Muscle layer of duodenum (tissue), 2 donors: ENCODE measurements around the gene NDFIP2.

ENCODE experiments used
- H3K27ac ChIP-seq: one replicate; pipeline ENCODE4 v1.7.0; 2013; ENCODE audit warnings: mild to moderate bottlenecking, low read length
- H3K27me3 ChIP-seq: one replicate; pipeline ENCODE4 v1.7.0; 2013; ENCODE audit warnings: low read depth, mild to moderate bottlenecking, control low read depth, low read length
- H3K36me3 ChIP-seq, 2 donors: one replicate each; pipeline ENCODE4 v1.7.0; 2013; ENCODE audit warnings: low read length in 2 of 2, control low read depth in 1 of 2, mild to moderate bottlenecking in 1 of 2; ENCODE audit not compliant: insufficient read depth in 2 of 2, control insufficient read depth in 1 of 2
- H3K4me1 ChIP-seq, 2 donors: one replicate each; pipeline ENCODE4 v1.7.0; 2013; ENCODE audit warnings: low read length in 2 of 2, mild to moderate bottlenecking in 2 of 2, control low read depth in 1 of 2, moderate library complexity in 1 of 2; ENCODE audit not compliant: insufficient read depth in 2 of 2, control insufficient read depth in 1 of 2
- H3K4me3 ChIP-seq, 2 donors: one replicate each; pipeline ENCODE4 v1.7.0; 2013; ENCODE audit warnings: low read length in 2 of 2, low read depth in 1 of 2, mild to moderate bottlenecking in 1 of 2
- H3K9me3 ChIP-seq, 2 donors: one replicate each; pipeline ENCODE4 v1.7.0; 2013; ENCODE audit warnings: low read length in 2 of 2, control low read depth in 1 of 2, mild to moderate bottlenecking in 1 of 2; ENCODE audit not compliant: control insufficient read depth in 1 of 2
- donor health status: healthy.

Gene NDFIP2

DNA sequence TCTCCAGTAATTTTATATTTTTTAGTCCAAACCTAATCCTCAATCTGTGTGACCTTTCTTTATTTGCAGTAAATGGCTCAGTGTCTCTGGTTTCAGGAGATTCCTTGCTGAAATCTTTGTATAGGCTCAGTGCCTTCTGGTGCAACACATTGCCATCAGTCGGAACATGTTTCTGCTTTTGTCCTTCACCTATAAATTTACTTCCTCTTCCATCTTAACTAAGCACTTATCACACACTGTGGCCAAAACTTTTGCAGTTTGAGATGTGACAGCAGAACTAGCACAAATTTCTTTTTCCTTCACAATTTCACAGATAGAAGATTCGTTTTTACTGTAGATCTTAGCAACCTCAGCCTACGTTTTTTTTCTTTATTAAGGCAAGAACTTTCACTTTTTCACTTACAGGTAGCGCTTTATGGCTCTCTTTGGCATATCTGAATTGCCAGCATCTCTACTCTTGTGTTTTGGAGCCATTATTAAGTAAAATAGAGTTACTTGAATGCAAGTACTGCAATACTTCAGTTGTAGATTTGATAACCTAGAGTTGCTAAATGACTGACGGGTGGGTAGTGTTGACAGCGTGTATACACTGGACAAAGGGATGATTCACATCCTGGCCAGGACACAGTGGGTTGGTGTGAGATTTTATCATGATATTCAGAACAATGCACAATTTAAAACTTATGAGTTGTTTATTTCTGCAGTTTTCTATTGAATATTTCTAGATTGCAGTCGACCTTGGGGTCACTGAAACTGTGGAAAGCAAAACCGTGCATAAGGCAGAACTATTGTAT, 44.3 kb downstream of the NDFIP2 start:
- Histone ChIP-seq H3K4me3 (no peak overlapping the region), H3K36me3 (peaks cover 6 to 7% of the 10 kb centered on the region in 2 donors), H3K27me3 (no peaks in the 10 kb centered on the region), H3K27ac (no peak overlapping the region), H3K4me1 (peaks cover 0 to 5% of the 10 kb centered on the region in 2 donors), H3K9me3 (no peaks in the 10 kb centered on the region)

DNA sequence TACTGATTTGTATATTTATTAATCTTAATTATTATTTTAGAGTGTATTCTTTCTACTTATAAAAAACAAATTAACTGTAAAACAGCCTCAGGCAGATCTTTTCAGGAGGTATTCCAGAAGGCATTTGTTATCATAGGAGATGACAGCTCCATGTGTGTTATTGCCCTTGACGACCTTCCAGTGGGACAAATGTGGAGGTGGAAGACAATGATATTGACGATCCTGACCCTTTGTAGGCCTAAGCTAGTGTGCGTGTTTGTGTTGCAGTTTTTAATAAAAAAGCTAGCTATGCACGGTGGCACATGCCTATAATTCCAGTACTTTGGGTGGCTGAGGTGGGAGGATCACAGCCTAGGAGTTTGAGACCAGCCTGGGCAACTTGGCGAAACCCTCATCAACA, 46.7 kb downstream of the NDFIP2 start:
- H3K4me1 ChIP-seq: peaks cover 0 to 5% of the 10 kb centered on the region in 2 donors
- peaks cover 4 to 6% of the 10 kb centered on the region in 2 donors for H3K36me3 ChIP-seq
- H3K27ac ChIP-seq: no peak overlapping the region
- no peaks in the 10 kb centered on the region for H3K9me3 ChIP-seq
- H3K4me3 ChIP-seq: no peak overlapping the region
- H3K27me3 ChIP-seq: no peaks in the 10 kb centered on the region

DNA sequence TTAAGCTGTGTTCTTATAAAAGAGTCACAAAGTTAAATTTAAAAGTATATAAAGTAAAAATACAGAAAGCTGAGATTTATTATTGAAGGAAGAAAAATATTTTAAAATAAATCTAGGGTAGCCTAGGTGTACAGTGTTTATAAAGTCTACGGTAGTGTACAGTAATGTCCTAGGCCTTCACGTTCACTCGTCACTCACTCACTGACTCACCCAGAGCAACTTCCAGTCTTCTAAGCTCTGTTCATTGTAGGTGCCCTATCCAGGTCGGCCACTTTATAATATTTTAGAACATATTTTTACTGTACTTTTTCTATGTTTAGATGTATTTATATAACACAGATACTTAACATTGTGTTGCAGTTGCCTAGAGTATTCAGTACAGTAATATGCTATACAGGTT, 47.4 kb downstream of the NDFIP2 start:
- Histone ChIP-seq H3K9me3 (no peaks in the 10 kb centered on the region), H3K4me1 (peaks cover 0 to 5% of the 10 kb centered on the region in 2 donors), H3K27ac (no peak overlapping the region), H3K4me3 (no peak overlapping the region), H3K36me3 (peaks cover 0 to 6% of the 10 kb centered on the region in 2 donors), H3K27me3 (no peaks in the 10 kb centered on the region)

DNA sequence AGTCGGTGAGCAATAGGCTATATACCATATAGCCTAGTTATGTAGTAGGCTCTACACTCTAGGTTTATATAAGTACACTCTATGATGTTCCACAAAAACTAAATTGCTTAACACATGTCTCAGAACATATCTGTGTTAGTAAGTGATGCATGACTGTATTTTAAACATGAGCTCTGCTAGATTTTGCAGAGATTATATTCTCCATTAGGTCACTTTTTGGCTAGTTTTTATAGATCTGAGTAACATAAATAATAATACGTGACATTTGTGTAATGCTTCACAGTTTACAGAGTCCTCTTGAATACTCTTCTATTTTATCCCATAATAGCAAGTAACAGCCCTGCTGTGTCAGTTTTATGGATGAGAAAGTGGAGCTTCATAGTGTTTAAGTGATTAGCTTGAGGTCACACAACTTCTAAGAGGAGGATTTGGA, 47.8 kb downstream of the NDFIP2 start:
- no peak overlapping the region for H3K4me3 ChIP-seq
- H3K27me3 ChIP-seq: no peaks in the 10 kb centered on the region
- no peaks in the 10 kb centered on the region for H3K9me3 ChIP-seq
- H3K4me1 ChIP-seq: peaks cover 0 to 5% of the 10 kb centered on the region in 2 donors
- H3K36me3 ChIP-seq: peaks cover 0 to 6% of the 10 kb centered on the region in 2 donors
- H3K27ac ChIP-seq: no peak overlapping the region

DNA sequence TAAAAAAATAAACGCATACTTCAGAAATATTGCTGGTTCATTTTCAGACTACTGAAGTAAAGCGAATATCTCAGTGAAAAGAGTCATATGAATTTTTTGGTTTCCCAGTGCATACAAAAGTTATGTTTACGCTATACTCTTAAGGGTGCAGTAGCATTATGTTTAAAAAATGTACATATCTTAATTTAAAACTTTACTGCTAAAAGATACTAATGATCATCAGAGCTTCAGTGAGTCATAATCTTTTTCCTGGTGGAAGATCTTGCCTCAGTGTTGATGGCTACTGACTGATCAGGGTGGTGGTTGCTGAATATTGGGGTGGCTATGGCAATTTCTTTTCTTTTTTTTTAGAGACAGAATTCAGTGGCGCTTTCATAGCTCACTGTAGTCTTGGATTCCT, 48.9 kb downstream of the NDFIP2 start:
- H3K4me1 ChIP-seq: peaks cover 0 to 5% of the 10 kb centered on the region in 2 donors
- H3K36me3 ChIP-seq: peaks cover 0 to 6% of the 10 kb centered on the region in 2 donors
- H3K4me3 ChIP-seq: no peak overlapping the region
- no peaks in the 10 kb centered on the region for H3K27me3 ChIP-seq
- H3K9me3 ChIP-seq: no peaks in the 10 kb centered on the region
- H3K27ac ChIP-seq: no peak overlapping the region

DNA sequence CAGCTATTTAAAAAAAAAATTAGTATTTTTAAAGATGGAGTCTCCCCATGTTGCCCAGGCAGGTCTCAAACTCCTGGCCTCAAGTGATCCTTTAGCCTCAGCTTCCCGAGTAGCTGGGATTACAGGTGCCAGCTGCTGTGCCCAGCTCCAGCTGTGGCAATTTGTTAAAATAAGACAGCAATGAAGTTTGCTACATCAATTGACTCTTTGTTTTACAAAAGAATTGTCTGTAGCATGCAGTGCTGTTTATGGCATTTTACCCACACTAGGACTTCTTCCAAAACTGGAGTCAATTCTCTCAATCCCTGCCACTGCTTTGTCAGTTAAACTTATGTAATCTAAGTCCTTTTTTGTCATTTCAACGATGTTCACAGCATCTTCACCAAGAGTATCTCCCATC, 49.3 kb downstream of the NDFIP2 start:
- Histone ChIP-seq H3K4me1 (peaks cover 0 to 5% of the 10 kb centered on the region in 2 donors), H3K27ac (no peak overlapping the region), H3K27me3 (no peaks in the 10 kb centered on the region), H3K4me3 (no peak overlapping the region), H3K9me3 (no peaks in the 10 kb centered on the region), H3K36me3 (peaks cover 0 to 1% of the 10 kb centered on the region in 2 donors)

DNA sequence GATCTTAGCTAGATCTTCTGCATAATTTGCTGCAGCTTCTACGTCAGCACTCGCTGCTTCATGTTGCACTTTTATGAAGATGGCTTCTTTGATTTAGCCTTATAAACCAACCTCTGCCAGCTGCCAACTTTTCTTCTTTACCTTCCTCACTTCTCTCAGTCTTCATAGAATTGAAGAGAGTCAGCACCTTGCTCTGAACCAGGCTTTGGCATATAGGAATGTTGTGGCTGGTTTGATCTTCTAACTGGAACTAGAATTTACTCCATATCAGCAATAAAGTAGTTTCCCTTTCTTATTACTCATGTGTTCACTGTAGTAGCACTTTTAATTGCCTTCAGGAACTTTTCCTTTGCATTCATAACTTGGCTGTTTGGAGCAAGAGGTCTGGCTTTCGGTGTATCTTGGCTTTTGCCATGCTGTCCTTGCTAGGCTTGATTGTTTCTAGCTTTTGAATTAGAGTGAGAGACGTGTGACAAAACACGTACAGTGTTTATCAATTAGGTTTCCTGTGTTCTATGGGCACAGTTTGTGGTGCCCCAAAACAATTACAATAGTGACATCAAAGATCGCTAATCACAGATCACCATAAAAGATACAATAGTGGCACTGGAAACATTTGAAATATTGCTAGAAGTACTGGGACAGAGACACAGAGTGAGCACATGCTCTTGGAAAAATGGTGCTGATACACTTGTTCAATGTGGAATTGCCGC, 50.7 kb downstream of the NDFIP2 start:
- peaks cover 0 to 5% of the 10 kb centered on the region in 2 donors for H3K4me1 ChIP-seq
- no peaks in the 10 kb centered on the region for H3K36me3 ChIP-seq
- H3K9me3 ChIP-seq: no peaks in the 10 kb centered on the region
- no peak overlapping the region for H3K4me3 ChIP-seq
- H3K27ac ChIP-seq: no peak overlapping the region
- no peaks in the 10 kb centered on the region for H3K27me3 ChIP-seq

DNA sequence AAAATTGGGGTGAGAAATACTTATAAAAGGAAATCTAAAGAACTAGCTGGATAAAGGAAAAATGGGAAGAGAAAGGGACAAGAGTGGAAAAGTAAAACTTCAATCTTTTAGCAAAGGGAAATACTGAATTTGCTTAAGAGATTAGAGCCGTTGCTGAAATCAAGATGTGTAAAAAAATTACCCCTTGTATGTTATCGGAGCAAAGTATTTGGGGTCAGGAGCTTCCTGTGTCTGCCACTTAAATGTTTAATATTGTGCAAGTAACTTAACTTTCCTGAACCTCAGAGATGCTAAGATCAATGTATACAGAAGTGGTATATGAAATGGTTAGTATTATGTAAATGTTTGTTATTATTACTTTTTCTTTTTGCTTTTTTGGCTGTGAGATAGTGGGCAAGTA, 51.6 kb downstream of the NDFIP2 start:
- Histone ChIP-seq H3K36me3 (no peaks in the 10 kb centered on the region), H3K4me1 (peaks cover 0 to 5% of the 10 kb centered on the region in 2 donors), H3K27ac (no peak overlapping the region), H3K4me3 (no peak overlapping the region), H3K9me3 (no peaks in the 10 kb centered on the region), H3K27me3 (no peaks in the 10 kb centered on the region)

DNA sequence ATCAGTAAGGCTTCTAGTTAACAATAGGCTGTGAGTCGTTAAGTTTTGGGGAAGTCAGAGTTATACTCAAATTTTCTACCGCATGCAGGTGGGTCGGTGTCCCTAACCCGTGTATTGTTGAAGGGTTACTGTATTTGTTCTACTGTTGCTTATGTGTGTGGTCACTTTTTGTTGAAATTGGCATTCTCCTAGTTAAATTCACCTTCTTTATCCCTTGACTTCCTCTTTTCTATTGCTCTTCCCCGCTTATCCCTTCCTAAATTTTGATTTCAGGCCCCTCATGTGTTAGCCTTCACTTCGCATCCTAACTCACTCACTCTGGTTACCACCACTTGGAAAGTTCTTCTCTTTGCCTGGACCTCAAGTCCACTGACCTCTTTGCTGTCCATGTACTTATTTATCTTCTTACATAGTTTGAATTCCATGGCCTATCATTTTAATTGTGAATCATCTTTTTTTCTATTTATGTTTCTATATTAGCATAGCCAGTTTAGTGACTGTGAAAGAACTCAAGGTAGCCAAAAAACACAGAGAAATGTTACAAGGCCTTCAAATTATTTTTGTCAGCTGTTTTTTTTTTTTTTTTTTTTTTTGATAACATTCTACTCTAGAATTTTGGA, 52.9 kb downstream of the NDFIP2 start:
- Histone ChIP-seq H3K4me1 (peaks cover 0 to under 1% of the 10 kb centered on the region in 2 donors), H3K27me3 (no peaks in the 10 kb centered on the region), H3K9me3 (no peaks in the 10 kb centered on the region), H3K36me3 (no peaks in the 10 kb centered on the region), H3K4me3 (no peak overlapping the region), H3K27ac (no peak overlapping the region)

DNA sequence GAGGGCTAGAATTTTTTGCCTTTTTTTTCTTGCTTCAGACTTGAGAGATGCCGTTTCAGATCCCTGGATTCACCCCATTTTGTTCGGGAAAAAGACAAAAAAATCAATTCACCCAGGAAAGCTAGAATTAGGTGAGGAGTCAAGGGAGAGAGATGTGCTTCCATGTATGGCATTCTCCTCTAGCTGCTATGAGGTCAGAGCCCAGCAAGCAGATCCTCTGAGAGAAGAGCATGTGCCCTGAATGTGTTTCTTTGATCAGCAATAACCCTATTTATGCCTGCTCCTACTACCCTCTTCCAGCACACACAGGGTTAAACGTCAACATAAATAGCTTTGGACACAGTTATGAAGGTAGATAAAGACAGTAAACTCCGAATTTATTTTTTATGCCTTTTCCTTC, 53.6 kb downstream of the NDFIP2 start:
- no peak overlapping the region for H3K4me3 ChIP-seq
- H3K4me1 ChIP-seq: no peaks in the 10 kb centered on the region
- no peaks in the 10 kb centered on the region for H3K36me3 ChIP-seq
- no peaks in the 10 kb centered on the region for H3K9me3 ChIP-seq
- H3K27me3 ChIP-seq: no peaks in the 10 kb centered on the region
- no peak overlapping the region for H3K27ac ChIP-seq

DNA sequence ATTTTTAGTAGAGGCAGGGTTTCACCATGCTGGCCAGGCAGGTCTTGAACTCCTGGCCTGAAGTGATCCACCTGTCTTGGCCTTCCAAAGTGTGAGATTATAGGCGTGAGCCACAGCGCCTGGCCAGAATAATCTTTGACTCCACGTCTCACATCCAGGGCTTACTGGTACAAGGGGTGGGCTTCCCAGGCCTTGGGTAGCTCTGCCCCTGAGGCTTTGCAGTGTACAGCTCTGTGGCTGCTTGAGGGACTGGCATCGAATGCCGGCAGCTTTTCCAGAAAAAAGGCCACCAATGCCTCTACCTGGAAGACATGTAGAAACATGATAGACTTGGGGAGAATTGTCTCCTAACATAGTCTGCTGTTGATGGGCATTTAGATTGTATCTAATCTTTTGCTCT, 57.8 kb downstream of the NDFIP2 start:
- Histone ChIP-seq H3K9me3 (no peaks in the 10 kb centered on the region), H3K27ac (no peak overlapping the region), H3K27me3 (no peaks in the 10 kb centered on the region), H3K4me3 (no peak overlapping the region), H3K36me3 (peaks cover 0 to 3% of the 10 kb centered on the region in 2 donors), H3K4me1 (no peaks in the 10 kb centered on the region)
